NCI-H345 treated with DMSO at 0.1 percent for 48 hours (cell line): ENCODE measurements around the gene TECPR2.

Experiments
- DNase-seq: peaks from one replicate; lab custom pipeline; 2025; ENCODE audit not compliant: unreplicated experiment; lab: John Stamatoyannopoulos, UW

Gene TECPR2

DNA sequence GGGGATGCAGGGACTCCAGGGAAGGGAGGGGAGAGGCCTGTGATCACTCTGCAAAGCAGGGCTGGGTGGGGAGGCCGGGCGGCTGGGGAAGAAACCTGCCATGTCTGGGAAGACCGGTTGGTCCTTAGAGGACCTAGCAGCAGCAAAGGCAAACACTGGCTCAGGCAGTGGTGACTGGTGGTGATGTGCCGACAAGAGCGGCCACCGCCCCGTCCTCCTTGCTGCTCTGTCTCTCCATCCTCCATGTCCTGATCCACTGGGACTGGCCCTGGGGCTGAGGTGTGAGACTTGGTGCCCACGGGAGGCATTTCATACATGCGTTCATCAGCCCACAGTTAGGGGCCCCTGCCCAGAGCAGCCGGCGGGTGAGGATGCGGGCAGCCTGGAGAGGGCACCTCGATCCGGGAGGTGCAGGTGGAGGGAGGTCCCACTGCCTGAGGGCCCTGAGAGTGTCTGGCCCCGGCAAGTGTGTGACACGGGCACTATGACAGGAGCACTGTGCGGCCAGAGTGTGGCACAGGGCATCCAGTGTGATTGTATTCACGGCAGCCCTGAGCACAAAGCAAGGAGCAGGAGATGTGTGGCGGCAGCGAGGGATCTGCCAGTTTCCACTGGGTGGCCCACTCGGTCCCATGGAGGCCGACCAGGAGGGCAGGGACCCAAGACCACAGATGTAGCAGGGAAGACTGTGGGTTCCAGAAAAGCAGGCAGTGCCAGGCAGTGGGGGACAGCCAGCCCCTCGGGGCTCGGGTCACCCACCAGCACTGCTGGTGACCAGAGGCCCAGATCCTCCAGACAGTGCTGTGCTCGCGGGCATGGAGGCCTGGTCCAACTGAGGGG, 133.0 kb downstream of the TECPR2 start:
- no peak for DNase-seq

DNA sequence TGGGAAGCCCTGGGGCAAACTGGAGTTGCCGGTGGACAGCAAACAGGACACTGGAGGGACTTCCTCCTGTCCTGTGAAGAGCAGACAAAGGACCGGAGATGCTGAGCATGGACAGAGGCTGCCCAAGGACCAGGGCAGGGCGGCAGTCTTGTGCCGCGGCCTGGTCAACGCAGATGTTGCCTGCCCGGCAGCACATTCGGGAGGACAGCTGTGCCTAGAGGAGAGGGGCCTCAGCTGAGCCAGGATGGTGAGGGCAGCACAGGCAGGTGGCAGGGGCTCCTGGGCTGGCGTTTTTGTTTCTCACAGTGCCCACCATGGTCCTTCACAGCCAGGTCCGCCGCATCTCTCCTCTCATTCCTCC, 133.6 kb downstream of the TECPR2 start:
- DNase-seq: no peak

DNA sequence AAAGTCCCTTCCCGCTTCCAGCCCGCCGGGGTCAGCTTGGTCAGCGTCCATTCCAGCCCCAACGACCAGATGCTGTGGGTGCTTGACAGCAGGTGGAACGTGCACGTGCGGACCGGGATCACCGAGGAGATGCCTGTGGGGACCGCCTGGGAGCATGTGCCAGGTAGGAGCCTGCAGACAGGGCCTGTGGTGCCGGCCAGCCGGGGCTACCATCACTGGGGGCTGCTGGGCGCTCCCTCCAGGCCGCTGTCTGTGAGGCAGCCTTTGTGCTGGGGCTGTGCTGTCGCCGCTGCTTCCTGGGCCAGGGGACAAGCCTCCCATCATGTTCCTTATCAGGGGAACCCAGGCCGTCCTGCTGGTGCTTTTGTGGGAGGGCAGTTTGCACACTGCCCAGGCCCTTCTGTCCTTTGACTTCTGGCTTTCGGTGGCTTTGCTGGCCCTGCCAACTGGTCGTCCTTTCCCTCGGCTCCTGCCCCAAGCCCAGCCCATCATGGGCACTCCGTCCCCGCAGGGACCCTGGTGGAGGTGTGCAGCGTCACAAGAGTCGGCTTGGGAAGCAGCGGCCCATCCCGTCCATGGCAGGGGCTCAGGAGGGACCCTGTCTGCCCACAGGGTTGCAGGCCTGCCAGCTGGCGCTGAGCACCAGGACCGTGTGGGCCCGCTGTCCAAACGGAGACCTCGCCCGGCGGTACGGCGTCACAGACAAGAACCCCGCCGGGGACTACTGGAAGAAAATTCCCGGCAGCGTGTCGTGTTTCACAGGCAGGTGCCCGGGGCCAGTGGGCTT, 134.4 kb downstream of the TECPR2 start:
- no peak for DNase-seq

DNA sequence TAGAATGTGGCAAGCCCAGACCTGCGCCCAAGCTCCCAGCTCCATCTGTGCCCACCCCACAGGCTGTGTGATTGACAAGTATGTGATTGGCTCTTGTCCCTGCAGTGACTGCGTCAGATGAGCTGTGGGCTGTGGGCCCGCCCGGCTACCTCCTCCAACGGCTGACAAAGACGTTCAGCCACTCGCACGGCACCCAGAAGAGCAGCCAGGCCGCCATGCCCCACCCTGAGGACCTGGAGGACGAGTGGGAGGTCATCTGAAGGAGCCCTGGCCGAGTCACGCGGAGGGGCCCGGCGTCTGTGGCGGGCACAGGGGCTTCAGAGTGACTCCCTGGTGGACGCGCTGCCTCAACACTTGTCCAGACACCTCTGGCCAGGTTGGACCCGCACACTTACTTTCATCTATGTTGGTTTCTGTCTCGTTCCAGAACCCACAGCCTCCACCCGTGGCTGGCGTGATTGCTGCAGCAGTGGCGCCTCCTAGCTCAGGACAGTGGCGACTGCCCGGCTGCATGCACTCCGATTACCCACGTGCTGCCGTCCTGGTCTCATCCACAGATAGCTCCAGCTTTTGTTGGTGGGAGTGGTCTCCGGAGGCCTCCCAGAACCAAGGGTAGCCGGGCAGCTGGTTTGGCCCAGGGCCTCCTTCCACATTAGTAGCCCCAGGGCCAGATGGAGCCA, 135.4 kb downstream of the TECPR2 start:
- DNase-seq: no peak

DNA sequence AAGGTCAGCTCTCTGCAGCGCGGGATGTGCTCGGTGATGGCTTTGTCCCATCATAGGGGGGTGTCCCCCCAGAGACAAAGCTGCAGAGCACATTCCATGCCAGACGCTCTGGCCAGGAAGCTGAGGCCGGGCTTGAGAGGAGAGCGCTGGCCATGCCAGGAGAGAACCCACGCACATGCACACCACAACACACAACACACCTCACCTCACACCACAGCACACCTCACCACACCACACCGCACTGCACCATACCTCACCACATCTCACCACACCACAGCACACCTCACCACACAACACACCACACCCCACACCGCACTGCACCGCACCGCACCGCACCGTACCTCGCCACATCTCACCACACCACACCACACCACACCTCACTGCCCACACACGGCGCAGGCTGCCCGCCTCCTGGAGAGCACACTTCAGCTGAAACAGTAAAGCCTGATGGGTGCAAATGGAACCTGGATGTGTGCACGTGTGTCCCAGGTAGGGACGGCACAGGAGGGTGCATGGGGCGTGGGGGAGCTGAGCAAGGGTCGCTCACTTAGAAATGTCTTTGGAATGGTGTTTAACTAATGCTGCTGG, 136.0 kb downstream of the TECPR2 start:
- no peak for DNase-seq

DNA sequence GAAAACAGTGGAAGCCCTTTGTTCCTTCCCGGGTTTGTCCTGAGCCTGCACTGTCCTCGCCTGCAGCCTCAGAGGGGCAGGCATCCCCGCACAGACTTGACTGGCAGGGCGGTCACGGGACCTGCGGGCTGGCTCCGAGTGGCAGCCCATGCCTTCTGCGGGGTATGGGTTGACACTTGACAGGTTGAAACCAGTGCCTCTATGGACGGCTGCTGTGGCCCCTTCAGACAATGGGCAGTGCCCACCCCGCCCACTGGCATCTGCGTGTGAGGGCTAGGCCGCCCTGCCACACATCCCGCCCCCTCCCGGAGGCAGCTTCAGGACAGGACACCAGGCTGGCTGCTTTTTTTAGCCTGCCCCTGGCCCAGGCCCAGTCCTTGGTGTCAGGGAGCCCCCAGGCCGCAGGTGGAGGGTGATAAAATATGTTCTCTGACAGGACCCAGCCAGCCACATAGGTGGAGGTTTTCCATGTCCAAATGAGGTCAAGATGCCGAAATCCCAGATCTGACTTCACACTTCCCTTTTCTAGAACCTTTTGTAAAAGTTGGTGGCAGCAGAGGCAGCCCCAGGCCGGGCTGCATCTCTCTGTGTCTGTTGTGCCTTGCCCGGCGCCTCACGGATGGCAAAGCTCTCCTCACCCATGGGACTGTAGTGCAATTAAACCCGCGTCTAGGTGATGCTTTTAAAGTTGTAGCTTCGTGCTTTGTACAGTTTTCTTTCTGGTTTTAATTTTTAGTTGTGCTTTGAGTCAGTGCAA, 136.8 kb downstream of the TECPR2 start:
- DNase-seq: no peak

DNA sequence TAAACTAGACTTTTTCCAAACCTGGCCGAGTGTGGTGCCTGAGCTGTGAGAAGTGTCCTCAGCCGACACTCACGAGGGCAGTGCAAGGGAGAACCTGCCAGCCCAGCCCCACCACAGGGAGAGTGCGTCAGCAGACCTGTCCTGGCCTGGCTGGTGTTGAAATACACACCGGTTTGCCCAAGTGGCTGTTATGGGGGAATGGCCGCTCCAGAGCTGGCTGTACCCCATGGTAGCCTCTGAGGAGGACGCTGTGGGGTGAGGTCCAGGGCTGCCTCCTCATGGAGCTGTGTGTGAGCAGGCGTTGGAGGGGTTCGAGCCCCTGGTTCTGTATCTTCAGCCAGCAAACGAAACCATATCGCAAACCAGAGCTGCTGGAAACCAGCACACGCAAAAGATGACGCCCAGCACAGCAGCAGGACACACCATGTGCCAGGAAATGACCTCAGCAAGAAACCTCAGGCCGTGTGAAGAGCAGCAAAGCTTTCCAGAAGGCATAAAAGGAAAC, 137.5 kb downstream of the TECPR2 start:
- no peak for DNase-seq

DNA sequence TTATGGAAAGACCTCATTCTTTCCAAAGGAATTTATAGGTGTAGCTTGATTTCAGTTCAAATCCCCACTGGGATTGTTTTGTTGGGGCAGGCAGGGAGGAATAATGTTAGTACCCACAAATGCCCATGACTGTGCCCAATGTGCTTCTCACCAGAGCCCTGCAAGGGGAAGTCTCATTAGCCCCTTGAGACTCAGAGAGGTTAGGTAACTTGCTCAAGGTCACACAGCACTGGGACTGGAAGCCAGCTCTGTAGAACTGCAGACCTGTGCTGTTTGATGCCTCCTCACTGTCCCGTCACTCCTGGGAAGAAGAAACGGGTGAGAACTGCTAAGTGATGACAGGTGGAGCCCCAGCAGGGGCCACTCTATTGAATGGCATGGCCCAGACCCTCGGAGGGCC, 138.0 kb downstream of the TECPR2 start:
- DNase-seq: no peak

DNA sequence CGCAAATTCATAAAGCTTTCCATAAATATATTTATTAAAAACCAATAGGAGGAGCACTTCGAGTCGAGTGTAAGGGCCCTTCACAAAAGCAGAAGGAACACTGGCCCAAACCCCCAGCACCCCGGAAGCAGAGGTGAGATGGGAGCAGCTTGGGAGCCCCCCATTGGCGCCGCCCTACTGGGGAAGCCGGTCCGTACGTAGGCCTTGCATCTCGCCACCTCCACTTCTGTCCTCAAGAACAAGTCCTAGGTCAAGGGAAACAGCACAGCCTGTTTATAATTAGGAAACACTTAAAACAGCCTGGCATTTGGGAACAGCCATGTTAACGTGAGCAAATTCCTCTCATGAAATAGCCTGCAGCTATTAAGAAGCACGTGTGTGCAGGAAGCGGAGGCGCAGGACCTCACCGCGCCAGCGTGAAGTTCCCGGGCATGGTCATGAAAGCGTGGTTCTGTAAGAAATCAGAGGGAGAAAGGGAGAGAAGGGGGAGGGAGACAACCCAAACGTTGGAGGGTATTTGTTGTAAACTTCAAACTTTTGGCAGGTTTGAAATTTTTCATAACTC, 139.1 kb downstream of the TECPR2 start:
- DNase-seq: no peak

DNA sequence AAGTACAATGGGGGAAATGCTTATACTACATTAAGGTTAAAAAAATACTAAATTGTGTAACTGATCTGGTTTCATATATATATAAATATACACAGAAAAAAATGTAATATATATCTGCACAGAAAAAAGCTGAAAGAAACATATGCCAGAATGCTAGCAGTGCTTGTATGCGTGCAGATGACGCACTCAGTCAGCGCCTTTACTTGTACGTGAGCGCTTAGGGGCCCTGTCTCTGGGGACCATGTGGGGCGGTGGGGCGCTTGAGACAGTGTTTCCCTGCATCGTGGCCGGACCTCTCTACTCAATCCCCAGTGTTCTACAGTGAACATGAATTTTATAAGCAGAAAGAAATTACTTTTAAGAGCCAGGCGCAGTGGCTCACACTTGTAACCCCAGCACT, 139.8 kb downstream of the TECPR2 start:
- DNase-seq: no peak

DNA sequence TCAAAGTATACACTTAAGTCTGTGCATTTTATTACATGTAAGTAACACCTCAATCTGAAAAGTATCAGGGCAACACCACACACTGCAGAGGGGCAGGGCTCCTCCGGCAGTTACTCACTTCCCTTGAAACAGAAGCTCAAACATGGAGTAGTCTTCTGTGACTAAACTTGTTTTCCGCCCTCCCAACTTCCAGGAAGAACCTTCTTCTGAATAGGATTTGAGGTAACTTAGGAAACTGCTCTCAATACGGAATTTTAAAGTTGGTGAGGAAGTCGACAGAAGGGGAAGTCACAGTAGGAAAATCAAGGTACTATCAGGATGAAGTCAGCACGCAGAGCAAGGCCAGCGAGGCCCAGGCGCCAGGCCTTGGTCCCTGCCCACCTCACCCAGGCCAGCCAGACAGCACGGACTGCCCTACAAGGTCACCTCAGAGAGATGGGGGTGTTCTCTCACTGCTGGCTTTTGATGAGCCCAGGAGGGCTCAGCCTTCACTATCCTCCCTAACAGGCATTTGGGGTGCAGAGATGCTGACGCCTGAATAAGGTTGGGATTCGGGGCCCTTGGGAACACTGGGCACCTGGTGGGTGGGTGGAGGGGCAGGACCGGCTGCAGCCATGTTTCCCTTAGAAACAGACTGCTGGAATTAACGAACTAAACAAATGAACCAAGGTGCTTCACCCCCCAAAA, 141.0 kb downstream of the TECPR2 start:
- no peak for DNase-seq

DNA sequence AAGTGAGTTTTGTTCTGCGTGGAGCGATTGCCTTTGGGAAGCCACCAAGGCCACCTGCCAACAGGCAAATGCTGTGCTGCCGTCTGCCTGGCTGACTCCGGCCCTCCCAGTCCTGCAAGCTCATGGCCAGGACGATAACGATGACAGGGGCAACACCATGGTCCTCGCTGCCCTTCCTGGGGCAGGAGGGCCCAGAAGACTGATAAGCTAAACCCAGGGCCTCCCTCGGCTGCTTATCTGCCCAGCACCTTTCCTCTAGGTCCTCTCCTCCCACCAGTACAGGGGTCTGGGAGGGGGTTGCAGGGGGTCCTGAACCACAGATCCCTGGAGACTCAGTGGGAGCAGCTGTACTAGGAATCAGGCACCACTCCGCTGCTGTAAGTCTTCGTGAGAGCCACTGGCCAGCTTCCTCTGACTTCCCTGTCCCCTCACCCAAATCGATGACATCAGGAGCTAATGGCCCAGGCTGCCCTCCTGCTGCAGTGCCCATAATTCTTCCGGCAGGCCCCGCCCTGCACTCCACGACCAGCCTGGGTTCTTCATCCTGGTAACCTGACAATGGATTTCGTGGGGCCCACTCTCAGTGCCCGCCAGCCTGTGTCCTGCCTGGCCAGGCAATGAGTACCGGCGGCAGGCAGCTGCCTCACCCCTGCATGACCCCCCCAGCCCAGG, 141.7 kb downstream of the TECPR2 start:
- DNase-seq: no peak

DNA sequence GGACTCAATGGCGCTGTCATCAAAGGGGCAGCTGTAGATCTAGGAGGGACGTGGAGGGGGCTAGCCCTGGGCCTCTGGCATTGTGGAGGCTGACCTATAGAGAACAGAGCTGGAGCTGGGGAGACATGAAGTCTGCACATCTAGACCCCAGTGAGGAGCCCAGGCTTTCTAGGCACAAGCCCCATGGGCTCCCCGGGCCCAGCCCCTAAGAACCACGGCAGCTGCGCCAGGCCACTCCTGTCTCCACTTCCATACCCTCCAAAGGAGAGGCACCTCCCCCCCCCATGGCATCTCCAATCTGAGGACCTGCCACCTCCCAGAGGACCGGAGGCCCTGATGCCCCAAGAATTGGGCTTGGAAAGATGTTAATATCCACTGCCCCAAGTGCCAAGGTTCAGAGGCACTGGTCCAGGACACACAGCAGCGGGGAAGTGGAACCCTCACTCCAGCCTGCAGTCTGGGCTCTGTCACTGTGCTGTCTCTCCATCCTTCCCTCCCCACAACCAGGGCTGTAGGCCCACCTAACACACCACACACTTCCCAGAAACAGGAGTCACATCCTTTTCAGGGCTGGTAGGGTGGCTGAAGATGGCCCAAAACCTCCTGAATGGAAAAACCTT, 142.4 kb downstream of the TECPR2 start:
- DNase-seq: no peak

DNA sequence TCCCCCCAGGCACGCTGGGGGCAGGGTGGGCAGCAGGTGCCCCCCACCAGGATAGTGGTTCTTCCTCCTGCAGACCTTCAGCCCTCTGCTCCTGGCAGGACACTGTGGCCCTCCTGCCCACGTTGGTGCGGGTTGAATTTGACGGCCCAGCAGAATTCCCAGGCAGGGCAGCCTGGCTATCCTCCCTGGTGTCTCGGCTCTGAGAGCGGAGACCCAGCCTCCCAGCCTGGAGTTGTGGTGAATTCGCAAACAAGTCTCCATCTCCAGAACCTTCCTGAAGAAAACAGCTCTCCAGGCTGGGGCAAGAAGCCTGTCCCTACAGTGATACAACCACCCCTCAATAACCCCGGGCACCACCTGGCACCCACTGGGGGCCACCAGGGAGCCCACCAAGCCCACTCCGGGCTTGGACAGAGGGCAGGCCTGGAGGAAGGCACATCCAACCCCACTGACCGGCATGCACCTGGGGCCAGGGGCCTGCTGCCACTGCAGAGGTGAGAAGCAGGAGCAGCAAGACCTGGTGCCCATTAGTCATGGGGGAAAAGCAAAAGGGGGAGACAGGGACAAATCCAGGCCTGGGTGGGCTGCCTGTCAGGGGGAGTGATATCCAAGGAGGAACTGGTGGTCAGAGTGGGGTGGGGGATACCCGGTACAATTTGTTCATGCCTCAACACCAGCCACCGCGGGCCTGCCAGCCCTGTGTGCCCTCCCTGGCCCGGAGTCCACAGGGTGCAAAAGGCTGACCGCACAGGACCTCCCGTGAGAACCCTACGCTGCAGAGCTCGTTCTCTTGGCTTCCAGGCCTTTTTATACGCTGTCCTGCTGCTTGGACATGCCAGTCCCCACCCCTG, 143.3 kb downstream of the TECPR2 start:
- DNase-seq: no peak

DNA sequence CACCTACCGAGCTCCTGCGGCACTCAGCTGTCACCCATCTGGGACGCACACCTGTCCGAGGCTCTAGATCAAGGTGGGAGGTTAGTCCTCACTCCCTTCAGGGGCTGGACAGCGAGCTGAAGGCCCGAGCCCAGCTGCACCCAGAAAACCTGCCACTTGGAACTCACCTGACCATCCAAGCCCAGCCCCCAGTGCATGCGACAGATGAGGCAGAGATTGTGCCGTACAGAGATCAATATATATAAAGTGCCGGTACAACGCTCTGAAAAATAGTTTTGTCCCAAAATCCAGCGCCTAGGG, 143.8 kb downstream of the TECPR2 start:
- DNase-seq: no peak

DNA sequence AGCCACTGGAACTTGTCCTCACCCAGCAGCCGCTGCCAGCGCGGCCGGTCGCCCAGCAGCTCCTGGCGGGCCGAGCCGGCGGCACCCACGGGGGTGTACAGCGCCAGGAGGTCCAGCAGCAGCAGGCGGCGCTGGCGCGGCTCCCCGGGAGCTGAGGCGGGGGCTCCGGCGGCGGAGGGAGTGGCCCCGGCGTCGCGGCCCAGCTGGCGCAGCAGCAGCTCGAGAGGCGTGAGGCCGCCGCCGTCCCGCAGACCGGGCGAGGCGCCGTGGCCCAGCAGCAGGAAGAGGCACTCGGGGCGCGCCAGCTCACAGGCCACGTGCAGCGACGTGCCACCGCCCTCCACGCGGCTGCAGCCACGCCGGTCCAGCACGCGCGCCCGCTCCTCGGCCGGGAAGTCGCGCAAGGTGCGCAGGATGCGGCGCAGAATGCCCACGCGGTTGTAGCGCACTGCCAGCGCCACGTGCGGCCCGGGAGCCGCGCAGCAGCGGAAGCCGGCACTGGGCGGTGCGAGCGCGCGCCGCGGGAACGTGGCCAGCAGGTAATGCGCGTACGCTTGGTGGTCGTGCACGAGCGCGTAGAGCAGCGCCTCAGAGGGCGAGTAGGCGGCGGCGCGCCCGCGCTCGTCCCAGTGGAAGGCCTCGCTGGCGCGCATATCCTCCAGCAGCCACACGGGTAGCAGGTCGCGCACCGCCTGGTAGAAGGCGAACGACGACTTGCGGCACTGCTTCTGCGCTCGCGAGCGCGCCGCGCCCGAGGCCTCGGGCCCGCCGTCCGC, 144.5 kb downstream of the TECPR2 start:
- DNase-seq: no peak

DNA sequence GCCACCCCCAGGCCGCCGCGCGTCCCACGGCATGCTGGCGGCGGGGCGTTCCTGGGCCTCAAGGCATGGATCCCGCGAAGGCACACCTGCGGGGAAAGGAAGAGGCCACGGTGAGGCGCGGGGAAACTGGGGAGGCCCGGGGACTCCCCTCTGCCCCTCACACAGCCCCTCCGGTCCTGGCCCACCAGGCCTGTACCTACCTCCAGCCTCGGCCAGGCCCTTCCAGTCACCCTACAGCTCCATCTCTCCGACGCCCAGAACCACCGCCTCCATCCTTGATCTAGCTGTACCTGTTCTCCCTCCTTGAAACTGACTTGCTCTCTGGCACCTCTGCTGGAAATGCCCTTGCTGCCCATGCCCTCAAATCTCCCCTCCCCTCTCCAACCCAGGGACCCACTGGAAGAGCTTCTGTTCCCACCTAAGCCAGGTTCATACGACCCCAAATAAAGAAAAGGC, 145.1 kb downstream of the TECPR2 start:
- DNase-seq: no peak
